Measurements from ENCODE around the gene DEDD.

DNA sequence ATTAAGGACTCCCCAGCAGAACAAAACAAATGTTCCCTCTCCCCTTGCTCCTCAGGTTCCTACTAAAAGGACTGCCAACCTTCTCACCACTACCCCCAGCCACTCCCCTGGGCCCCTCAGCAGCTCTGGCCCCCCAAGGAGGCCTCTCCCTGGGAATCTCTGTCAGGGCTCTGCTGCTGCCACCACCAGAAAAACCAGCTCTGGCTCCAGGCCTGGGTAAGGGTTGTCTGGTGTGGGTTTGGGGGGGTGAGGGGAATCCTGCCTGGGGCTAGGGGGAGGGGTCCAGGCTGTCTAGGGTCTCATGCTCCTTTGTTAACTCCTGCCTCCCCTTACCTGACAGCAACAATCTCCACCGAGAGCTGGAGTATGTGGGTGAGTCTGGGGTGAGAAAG lies 47.9 kb downstream of the DEDD start:
- TF ChIP-seq POLR2A (IDR thresholded peaks at IDR 0.05; ENCODE audit: low read depth, low read length) = no peak
- no peak for TF ChIP-seq POLR2AphosphoS5 (IDR thresholded peaks at IDR 0.05; ENCODE audit: low read depth, low read length)
